B cell (primary cell): ENCODE data around the gene CADM2. TPM values are rescaled to one million over a fixed set of nuclear protein-coding genes. Genes with fewer than 3 reads are reported as not detected.

Experiments used
- ATAC-seq: fragments of 200-7000 bp; cut with Tn5 transposase; one replicate; pipeline ENCODE4 v1.10.0; 2021; ENCODE audit warnings: low read depth, mild to moderate bottlenecking, moderate number of reproducible peaks, moderate library complexity
- CTCF ChIA-PET: fragments of 350-600 bp; sonication (Branson Sonifier 250); formaldehyde crosslinking; loops from one replicate; lab custom pipeline; 2021; ENCODE audit warnings: antibody characterized with exemption, inconsistent platforms; lab: Charles Lee
- POLR2A ChIA-PET: fragments of 350-600 bp; sonication (Branson Sonifier 250); formaldehyde crosslinking; loops from one replicate; lab custom pipeline; 2021; ENCODE audit warnings: antibody characterized with exemption; lab: Charles Lee
- DNase-seq: peaks from one replicate; pipeline ENCODE4 v3.0.0; 2013
- H2AFZ ChIP-seq: 2 replicates; pipeline ENCODE4 v1.6.1; 2012; ENCODE audit warnings: mild to moderate bottlenecking, low read depth, low read length; ENCODE audit not compliant: insufficient read depth, poor library complexity, severe bottlenecking
- H3K27ac ChIP-seq, 2 donors: 1 replicate in 1 of 2; 2 replicates in 1 of 2; pipeline ENCODE4 v1.5.1; 2012 to 2013; ENCODE audit warnings: low read length in 2 of 2, mild to moderate bottlenecking in 2 of 2, moderate library complexity in 1 of 2
- H3K27me3 ChIP-seq, 4 experiments: fragments of 200-600 bp in 1 of 4; sonication (generic) in 1 of 4; replicated peaks in 1 of 4; 1 replicate in 2 of 4; 2 replicates in 2 of 4; pipeline versions ENCODE4 v1.6.1 to v1.7.0; 2013 to 2016; ENCODE audit warnings: low read length in 3 of 4, mild to moderate bottlenecking in 2 of 4, mixed read lengths in 1 of 4, moderate library complexity in 1 of 4; ENCODE audit not compliant: insufficient read depth in 4 of 4, control insufficient read depth in 3 of 4; ENCODE audit errors: control extremely low read depth in 1 of 4
- H3K36me3 ChIP-seq, 2 experiments: replicated peaks in 1 of 2; 1 replicate in 1 of 2; 2 replicates in 1 of 2; pipeline versions ENCODE4 v1.6.1 to v1.7.1; 2013; ENCODE audit warnings: low read length in 1 of 2; ENCODE audit not compliant: insufficient read depth in 2 of 2, control insufficient read depth in 1 of 2; ENCODE audit errors: control extremely low read depth in 1 of 2, extremely low read depth in 1 of 2
- H3K4me1 ChIP-seq, 2 donors: fragments of 200-600 bp in 1 of 2; sonication (generic) in 1 of 2; 1 replicate in 1 of 2; 2 replicates in 1 of 2; pipeline versions ENCODE4 v1.5.1 to v1.6.1; 2013 to 2017; ENCODE audit warnings: low read length in 2 of 2; ENCODE audit not compliant: control insufficient read depth in 2 of 2, insufficient read depth in 2 of 2
- H3K4me2 ChIP-seq: replicated peaks from 2 replicates; pipeline ENCODE3; 2012; ENCODE audit warnings: mild to moderate bottlenecking, low read depth, low read length; ENCODE audit not compliant: poor library complexity, severe bottlenecking
- H3K4me3 ChIP-seq, 5 experiments: fragments of 200-600 bp in 1 of 5; sonication (generic) in 1 of 5; 1 replicate in 3 of 5; 2 replicates in 2 of 5; pipeline versions ENCODE4 v1.5.1 to v1.7.0; 2011 to 2016; ENCODE audit warnings: low read length in 4 of 5, mild to moderate bottlenecking in 4 of 5, low read depth in 2 of 5, control low read depth in 1 of 5, moderate library complexity in 1 of 5; ENCODE audit not compliant: insufficient read depth in 1 of 5; ENCODE audit errors: control extremely low read depth in 1 of 5, extremely low read depth in 1 of 5
- H3K79me2 ChIP-seq: fragments of 200-600 bp; sonication (generic); one replicate; pipeline ENCODE4 v1.6.0; 2016; ENCODE audit warnings: low read length; ENCODE audit not compliant: control insufficient read depth, insufficient read depth
- H3K9ac ChIP-seq: fragments of 200-600 bp; sonication (generic); 2 replicates; pipeline ENCODE4 v1.6.1; 2017; ENCODE audit warnings: mild to moderate bottlenecking, low read length, moderate library complexity
- H3K9me3 ChIP-seq, 3 donors: one replicate each; pipeline versions ENCODE4 v1.6.1 to v1.7.1; 2013; ENCODE audit warnings: low read length in 2 of 3; ENCODE audit not compliant: control insufficient read depth in 2 of 3, insufficient read depth in 1 of 3; ENCODE audit errors: control extremely low read depth in 1 of 3
- H4K20me1 ChIP-seq: 2 replicates; pipeline ENCODE4 v1.6.0; 2012; ENCODE audit warnings: mild to moderate bottlenecking, low read length; ENCODE audit not compliant: insufficient read depth, control insufficient read depth, poor library complexity, severe bottlenecking
- H3K27ac Mint-ChIP-seq: one replicate; pipeline ENCODE4 v1.8.0; 2021; ENCODE audit warnings: mixed read lengths
- H3K27me3 Mint-ChIP-seq: one replicate; pipeline ENCODE4 v1.8.0; 2021; ENCODE audit warnings: mixed read lengths
- H3K4me1 Mint-ChIP-seq: one replicate; pipeline ENCODE4 v1.8.0; 2021; ENCODE audit warnings: mixed read lengths
- H3K4me3 Mint-ChIP-seq: one replicate; pipeline ENCODE4 v1.8.0; 2021; ENCODE audit warnings: mixed read lengths
- H3K9me3 Mint-ChIP-seq: one replicate; pipeline ENCODE4 v1.8.0; 2022; ENCODE audit warnings: mixed read lengths; ENCODE audit not compliant: insufficient read depth
- CTCF ChIP-seq: fragments of 200-600 bp; IDR thresholded peaks from one replicate; pipeline ENCODE4 v1.8.0; 2022; ENCODE audit warnings: antibody characterized with exemption, mild to moderate bottlenecking
- EZH2 ChIP-seq: IDR thresholded peaks from 2 replicates; pipeline ENCODE4 v1.6.1; 2012; ENCODE audit warnings: borderline replicate concordance, low read depth, mild to moderate bottlenecking, moderate library complexity, low read length; ENCODE audit not compliant: insufficient read depth, poor library complexity, severe bottlenecking
- WGBS: methylation state at CpG from one replicate; pipeline ENCODE4 v1.1.5; 2013; ENCODE audit warnings: missing lambda C conversion rate; ENCODE audit not compliant: insufficient coverage; 5-methylcytosine and 5-hydroxymethylcytosine counted together
- intact Hi-C: fragments of 100-400 bp; cut with micrococcal nuclease; formaldehyde crosslinking; loops from one replicate; pipeline ENCODE4 v1.10.0; 2022
- polyA plus RNA-seq: library from polyadenylated mRNA; depleted of rRNA; stranded (reverse); fragments of >200 nt; gene quantifications from 2 replicates; pipeline ENCODE4 v1.2.3, GENCODE V29; 2012
- total RNA-seq, 2 donors: library from RNA; stranded (reverse); fragments of 120-200 nt in 1 of 2; gene quantifications; 1 replicate in 1 of 2; 2 replicates in 1 of 2; pipeline versions ENCODE4 v1.2.3 to v1.2.4, GENCODE V29; 2013 to 2022

The CADM2 gene
- total and polyA plus RNA-seq, 2 donors (not counting 1 experiment from before 2014, with no cell fraction given) = 0.10 to 0.37 TPM

- Mint-ChIP-seq H3K27ac (no peak overlapping the region), H3K4me3 (no peak overlapping the region), H3K27me3 (no peaks in the 10 kb centered on the region), H3K4me1 (no peaks in the 10 kb centered on the region), H3K9me3 (peaks cover 9% of the 10 kb centered on the region)
- no CpG with 5 or more reads among the region's 2 CpGs for WGBS
- Histone ChIP-seq H3K27ac (no peak overlapping the region), H3K4me1 (no peaks in the 10 kb centered on the region), H3K79me2 (no peaks in the 10 kb centered on the region), H3K27me3 (no peaks in the 10 kb centered on the region), H3K9ac (no peak overlapping the region), H3K9me3 (no peaks in the 10 kb centered on the region), H2AFZ (no peak overlapping the region), H3K36me3 (no peaks in the 10 kb centered on the region), H3K4me3 (no peak overlapping the region), H4K20me1 (no peaks in the 10 kb centered on the region), H3K4me2 (no peak overlapping the region)
- DNase-seq (no peak), ATAC-seq (no peak)
- ChIA-PET CTCF (no interaction called here), POLR2A (no interaction called here)
- intact Hi-C loops = no loop called here
- TF ChIP-seq CTCF = no peak
- no peak for TF ChIP-seq EZH2
Observed at GRCh38 chr3:85912980-85913379, 954.2 kb downstream of the CADM2 start.

GRCh38 chr3:85922374-85922773, 963.6 kb downstream of the CADM2 start:
- H3K27me3 Mint-ChIP-seq = no peaks in the 10 kb centered on the region
- no peak overlapping the region for H3K4me2 ChIP-seq
- no peaks in the 10 kb centered on the region for H3K79me2 ChIP-seq
- ChIA-PET POLR2A (no interaction called here), CTCF (no interaction called here)
- H3K4me1 Mint-ChIP-seq = no peaks in the 10 kb centered on the region
- WGBS = no CpG with 5 or more reads among the region's 3 CpGs
- H3K4me1 ChIP-seq = no peaks in the 10 kb centered on the region
- H4K20me1 ChIP-seq = no peaks in the 10 kb centered on the region
- no peaks in the 10 kb centered on the region for H3K27me3 ChIP-seq
- no peaks in the 10 kb centered on the region for H3K9me3 ChIP-seq
- no peaks in the 10 kb centered on the region for H3K36me3 ChIP-seq
- no peaks in the 10 kb centered on the region for H3K9me3 Mint-ChIP-seq
- H3K9ac ChIP-seq = no peak overlapping the region
- ATAC-seq (no peak), DNase-seq (no peak)
- no peak overlapping the region for H3K4me3 Mint-ChIP-seq
- no peak overlapping the region for H3K27ac Mint-ChIP-seq
- no peak overlapping the region for H3K27ac ChIP-seq
- intact Hi-C loops = no loop called here
- H2AFZ ChIP-seq = no peak overlapping the region
- H3K4me3 ChIP-seq = no peak overlapping the region
- TF ChIP-seq CTCF = no peak
- TF ChIP-seq EZH2 = no peak
